ENCODE data around the gene ETV3.

The ETV3 gene

DNA sequence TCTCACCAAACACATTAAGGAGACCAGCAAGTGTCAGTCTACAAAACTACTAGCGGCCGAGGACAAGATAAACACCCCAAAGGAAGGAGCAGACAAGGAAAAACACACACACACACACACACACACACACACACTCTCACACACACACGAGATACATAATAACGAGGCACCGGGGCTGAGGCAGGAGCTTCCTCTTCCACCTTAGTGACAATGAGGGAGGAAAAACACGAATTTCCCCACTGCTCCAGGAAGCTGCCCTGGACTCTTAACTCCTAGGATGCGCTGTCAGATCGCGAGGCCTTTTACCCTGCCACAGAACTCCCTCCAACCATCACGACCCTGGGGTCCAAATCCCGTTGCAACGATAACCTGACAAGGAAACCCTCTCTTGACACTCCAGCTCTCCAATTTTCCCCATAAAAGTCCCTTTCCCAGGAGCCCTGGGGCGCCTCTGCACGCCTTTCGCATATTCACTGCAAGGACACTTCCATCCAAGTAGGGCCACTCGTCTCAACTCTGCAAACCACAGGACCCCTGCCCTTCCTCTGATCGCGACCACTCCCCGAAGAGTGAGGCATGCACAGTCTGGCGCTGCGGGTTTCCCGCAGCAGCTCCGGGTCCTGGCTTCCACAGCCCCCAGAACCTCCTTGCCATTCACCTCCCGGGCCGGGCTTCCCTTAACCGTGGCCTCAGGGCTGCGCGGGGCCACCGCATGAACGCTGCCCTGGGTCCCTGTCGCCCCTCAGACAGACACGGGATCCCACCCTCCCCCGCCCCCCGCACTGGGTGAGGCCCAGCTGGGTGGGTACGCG lies 581 bp downstream of the ETV3 start:
- no peak for DNase-seq

DNA sequence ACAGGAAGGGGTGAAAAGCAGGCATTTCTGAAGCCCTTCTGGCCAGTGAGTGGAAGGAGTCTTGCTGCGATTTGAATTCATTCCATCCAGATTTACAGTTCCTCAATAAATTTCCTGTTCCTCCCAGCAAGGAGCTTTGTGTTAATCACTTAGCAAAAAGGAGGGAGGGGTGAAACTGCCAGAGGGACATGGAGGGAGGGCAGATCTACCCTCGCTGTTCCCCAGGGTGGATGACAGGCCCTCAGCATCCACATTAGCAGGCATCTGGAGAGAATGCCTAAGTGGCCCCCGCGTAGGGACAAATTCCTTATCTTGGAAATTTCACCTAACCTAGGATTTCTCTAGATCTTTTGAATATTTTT lies 1.2 kb downstream of the ETV3 start:
- DNase-seq = no peak

DNA sequence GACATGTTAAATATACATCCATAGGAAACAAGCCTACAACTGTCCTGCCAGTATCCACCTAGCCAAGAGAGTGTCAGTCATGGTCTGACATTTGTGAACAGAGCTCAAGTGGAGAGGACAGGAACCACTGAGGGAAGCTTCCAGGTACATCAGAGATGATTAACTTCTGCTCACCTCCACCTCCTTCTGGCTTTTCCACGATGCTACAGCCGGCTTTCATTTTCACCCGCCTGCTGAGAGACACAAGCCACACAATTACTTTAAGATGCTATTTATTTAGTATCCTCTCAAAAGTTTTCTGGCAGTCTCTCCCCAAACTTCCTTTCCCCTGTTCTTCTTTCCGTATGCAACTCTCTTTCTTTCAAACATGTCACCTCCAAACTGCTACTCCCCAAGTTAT lies 2.1 kb downstream of the ETV3 start:
- DNase-seq = no peak

DNA sequence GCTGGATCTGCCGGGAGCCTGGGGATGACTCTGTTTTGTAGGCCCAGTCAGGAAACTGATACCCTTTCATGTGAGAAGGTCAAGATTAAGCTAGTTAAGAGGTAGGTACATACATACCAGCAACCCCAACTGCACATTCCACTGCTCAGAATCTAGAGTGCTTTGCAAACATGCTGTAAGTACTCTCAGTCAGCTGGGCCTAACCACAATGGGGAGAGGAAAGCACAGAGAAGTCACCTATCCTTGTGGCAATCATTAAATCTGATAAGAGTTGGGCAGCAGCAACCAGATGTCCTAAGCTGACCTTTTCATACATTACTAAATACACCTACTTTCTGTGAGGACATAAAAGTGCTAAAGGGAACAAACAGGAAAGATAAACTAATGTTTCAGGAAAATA lies 2.5 kb downstream of the ETV3 start:
- no peak for DNase-seq

DNA sequence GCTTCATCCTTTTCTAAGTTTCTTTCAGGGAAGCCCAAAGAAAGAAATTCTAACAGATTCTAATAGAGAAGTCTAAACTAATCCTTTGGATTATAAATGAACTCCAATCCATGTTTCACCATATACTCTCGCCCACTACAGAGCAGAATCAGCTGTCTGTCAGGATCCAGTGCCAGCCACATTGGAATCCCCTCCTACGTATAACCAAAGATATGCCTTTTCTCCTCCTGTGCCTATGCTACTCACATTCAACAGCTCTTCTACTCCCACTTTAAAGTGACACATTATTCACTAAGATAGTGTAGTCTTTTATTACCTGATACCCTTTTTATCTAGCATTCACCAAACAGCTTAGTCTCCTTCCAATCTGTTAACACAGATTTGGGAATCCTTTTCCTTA lies 3.1 kb downstream of the ETV3 start:
- no peak for DNase-seq

DNA sequence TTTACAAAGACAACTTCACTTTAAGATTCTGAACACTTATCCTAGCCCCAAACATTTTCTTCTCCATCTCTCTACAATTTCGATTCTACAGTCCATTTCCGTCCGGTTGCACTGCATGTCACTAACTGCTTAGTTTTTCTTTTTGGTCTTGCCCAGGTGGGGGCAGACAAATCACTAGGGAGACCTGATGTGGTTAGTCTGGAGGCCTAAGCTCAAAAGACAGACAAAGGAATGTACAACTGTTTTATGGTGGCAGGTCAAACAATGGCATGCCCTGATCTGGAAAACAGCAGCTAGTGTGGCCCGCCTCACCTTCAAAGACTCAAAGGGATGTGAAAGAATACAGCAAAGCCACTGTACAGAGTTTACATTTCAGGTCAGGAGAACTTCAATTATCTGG lies 3.8 kb downstream of the ETV3 start:
- DNase-seq = no peak

DNA sequence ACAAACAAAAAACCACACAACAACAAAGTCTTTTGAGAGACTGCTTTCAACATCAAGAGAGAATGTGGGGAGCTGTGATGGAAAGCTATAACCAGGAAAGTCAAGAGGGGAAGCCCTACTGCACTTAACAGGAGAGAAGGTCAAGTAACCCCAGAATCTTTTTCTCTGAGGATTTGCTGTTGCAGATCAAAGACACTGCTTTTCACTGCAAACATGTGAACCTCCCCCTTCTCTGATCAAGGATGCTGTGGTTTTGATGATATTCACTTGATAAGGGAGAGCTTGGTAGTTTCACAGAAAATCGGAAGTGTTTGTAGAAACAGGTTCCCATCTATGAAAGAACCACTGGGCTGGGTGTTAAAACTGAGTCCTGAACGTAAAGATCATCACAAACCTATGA lies 4.8 kb downstream of the ETV3 start:
- DNase-seq = no peak

DNA sequence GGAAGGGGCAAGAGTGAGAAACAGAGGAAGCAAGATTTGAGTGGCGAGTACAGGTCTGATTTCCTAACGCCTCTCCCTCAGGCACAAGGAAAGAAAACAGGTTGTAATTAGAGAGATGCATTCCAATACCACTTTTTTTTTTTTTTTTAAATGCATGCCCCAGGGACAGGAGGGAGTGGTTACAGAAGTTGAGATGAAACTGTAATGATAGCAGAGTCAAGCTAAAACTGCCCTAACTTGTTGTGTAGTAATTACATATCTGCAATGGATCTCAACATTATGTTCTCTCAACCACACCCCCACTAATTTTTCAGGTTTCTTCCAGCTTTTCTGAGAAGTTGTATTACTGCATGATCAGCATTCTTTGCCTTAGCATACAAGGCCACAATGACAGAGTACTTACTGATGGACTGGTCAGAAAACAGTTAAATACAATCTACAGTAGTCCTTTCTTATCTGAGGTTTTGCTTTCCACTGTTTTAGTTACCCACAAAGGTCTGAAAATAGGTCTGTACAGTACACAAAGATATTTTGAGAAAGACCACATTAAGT lies 5.5 kb downstream of the ETV3 start:
- DNase-seq = no peak

DNA sequence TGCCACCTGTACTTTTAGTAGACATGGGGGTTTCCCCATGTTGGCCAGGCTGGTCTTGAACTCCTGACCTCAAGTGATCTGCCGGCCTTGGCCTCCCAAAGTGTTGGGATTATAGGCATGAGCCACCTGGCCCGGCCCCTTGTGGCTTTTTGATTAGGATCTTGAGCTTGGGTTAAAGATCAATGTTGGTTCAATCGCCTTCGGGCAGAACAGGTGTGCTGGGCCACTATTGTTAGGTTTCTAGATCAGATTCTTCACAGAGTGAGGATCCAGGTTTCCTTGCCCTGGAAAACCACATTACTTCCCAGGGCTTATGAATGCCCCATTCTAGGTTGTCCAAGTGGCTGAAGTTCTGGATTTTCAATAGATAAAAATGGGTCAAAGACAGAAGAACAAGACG lies 6.1 kb downstream of the ETV3 start:
- DNase-seq = no peak

DNA sequence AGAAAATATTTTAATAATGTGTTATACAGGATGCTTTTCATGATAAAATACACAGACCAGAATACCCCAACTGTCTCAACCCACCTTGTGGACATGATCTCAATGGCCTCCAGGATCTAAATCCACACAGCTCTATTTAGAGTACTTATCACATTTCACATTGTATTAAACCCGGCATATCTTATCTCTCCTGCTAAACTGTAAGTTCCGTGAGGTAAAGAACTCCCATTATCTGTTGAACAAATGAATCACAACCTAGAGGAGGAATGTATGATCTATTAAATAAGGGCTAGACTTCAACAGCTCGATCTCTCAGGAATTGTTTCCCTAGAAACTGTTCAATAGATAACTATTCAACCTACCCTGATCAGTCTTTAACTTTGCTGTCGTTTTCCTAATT lies 6.9 kb downstream of the ETV3 start:
- no peak for DNase-seq

DNA sequence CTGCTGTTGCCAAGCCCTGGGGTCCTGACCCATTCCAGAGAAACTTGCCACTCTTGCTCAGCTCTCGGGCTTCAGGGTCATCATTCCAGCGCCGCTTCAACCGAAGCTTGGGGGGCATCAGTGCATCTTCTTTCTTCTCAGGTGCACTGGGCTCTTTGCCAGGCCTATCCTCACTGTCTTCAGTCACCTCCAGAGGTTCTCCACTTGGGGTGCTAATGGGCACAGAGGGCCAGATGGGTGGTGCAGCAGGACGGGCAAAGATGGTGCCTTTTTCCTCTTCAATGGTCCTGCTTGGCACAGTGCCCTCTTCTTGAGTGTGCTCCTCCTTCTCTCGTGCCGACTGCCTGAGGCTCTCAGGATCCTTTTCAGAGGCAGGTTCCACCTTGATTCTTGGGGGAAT lies 13.3 kb downstream of the ETV3 start:
- DNase-seq = no peak

DNA sequence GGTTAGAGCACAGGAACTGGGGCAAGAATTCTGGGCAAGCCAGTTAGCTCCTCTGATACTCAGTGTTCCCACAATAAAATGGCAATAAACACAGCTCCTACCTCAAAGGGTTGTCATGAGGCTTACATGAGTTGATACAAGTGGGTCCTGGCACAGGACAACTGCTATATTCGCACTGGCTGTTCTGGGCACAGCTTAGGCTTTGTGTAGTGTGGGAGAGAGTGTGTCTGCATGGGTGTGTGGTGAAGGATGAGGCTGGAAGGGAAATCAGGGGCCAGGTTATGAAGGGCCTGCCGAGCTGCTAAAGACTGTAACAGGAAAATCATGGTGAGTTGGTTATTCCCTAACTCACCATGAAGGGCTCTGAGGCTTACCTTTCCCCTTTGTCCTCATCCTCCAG lies 18.7 kb downstream of the ETV3 start:
- DNase-seq = no peak

DNA sequence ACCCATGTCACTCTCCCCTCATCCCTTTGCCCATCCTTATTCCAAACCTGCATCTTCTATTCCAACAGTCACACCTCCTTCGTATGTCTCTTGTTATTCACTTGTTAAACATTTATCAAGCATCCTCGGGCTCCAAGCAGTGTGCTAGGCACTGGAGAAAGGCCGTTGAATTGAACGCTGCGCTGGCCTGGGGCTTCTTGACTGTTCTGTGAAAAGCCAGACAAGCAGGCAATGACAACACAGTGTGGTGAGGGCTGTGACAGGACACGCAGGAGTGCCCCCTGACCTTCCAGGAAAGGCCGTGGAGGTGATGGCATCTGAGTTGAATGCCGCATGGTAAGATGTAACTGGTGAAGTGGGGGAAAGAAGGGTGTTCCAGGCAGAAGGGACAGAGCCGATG lies 19.2 kb downstream of the ETV3 start:
- DNase-seq = no peak

DNA sequence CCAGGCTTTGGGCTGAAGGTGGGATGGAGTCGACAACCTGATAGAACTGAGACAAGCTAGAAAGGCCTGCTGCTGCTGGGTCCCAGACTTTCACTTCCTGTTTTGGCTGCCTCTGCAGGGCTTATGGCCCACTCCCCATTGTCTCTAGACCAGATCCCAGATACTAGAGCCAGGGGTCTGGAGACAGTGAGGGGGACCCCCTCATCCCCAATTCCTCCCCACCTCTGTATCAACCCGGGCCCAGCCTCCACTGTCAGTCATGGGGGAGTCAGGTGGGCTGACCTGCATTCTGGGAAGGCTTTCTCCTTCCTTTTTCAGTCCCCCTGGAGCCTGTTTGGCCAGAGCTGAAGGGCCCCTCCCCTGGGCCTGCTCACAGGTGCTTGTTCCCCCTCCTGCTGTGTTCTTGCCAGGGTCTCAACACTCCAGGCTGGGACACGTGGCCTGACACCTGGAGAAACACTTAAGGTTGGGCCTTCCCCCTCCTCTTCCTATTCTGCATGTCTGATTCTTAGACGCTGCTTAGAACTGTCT lies 20.6 kb downstream of the ETV3 start:
- DNase-seq = peak; percentile 46

DNA sequence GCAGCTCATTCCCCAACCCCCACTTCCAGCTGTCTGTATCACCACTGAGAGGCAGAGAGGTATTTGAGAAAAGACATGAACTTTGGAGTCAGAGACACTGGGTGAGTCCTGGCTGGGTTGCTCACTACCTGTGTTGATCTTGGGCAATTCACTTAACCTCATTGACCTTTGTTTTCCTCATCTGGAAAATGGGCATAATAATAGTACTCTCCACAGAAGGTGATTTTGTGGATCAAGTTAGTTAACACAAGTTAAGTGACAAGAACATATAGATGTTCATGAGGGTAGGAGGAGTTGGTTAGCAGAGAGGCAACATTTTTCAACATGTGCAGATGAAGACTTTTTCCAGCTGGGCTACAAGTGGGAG lies 21.5 kb downstream of the ETV3 start:
- DNase-seq = no peak

DNA sequence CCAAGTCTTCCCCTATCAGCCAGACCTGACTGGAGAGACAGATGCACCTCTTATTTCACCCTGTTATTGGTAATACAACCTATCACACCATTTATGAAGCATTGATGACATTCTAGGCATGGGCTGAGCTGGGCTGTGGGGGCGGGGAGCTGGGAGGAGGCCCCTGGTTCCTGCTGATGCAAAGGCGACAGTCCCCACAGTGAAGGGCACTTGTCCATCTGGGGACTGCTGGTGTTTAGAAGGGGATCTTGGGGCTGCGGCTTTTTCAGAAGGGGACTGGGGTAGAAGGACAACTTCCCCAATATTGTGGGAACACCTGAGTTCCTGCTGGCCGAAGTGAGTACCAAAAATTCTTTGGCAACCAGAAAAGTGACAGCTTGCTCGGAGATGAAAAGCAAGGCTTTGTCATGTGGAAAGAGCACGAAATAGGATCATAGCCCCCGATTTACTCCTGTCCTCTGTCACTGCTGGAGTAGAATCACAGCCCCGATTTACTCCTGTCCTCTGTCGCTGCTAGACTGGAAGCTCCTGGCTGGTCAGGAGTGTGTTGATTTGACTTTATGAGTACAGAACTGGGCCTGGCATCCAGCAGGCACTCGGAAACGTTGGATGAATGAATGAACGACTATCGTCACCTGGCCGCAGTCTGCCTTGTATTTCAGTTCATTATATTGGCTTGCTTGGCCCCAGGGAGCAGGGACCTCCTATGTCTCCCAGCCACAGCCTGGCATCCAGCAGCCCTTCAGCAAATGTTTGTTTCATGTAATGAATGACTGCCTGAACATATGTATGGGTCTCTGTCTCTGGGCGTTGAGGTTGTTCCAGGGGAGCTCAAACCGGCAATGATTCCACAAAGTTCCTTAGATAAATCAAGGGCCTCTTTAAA lies 22.1 kb downstream of the ETV3 start:
- DNase-seq = no peak

DNA sequence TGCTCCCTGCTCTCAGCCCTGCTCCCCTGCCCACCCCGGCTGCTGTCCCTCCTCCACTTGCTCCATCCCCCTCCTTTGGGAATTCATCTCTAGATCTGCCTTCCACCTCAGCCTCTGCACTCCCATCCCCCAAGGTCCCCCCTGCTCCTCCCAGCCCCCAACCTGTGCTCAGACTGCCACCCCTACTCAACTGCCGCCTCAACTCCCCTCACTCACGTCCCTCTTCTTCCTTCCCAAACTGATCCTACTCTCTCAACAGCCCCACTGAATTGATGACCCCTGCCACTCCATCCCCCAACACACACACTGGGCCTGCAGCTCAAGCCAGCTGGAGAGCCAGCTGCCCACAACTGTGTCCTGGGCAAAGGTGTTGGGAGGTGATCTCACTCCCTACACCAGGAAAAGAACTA lies 22.8 kb downstream of the ETV3 start:
- no peak for DNase-seq

DNA sequence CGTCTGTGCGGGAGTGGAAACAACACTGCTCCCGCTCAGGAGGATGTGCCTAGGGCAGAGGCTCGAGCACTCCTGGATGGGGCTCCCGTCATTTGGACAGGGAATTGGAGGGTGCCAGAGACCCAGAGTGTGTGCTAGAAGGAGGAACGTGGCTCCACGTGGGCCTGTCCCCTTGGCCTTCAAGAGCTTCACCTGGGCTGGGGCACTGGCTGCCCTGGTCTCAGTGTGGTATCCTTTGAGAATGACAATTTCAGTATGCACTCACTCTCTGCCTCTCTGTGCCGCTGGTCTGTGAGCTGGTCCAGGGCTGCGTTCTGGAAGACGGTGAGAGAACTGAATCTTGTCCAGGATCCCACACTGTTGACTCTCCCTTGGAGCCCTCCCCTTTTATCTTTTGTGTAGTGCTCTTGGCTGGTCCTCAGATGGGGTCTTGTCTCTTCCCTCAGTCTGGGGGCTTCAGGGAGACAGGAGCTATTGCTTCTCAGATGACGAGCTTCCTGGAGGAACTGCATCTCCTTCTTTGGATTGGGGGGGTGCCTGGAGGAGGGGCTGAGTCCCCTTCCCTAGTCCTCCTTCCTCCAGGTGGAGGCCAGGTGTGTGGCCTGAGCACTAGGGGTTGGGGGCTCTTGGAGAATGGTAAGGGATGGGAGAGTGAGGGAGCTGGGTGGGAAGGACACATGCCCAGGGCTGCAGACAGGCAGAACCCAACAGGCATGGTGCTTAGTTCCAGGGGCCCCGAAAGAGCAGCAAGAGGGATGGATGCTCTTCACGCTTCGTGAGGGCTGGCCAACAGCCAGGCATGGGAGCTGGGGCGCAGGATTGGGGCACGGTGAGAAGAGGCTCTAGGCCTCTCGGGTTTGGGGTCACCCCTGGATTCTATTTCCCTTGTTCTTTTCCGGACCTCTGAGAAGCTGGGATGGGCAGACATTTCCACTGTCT lies 23.7 kb downstream of the ETV3 start:
- no peak for DNase-seq

DNA sequence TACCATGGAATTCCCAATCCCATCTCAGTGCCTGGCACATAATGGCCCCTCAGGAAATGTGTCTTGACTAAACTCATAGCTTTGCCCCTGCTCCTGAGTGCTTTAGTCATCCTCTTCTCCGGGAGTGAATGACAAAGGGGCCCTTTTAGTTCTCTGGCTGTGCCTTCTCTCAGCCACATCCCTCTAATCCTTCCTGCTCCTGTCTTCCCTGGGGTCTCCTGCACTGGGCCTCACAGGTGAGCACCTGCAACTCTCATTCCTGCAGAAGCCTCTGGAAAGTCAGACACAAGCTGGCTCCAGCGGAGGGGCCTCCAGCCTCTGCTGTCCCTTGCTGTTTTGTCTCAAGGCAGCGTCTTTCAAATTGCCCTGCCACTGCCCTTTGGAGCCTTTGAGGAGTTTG lies 24.6 kb downstream of the ETV3 start:
- DNase-seq = no peak

DNA sequence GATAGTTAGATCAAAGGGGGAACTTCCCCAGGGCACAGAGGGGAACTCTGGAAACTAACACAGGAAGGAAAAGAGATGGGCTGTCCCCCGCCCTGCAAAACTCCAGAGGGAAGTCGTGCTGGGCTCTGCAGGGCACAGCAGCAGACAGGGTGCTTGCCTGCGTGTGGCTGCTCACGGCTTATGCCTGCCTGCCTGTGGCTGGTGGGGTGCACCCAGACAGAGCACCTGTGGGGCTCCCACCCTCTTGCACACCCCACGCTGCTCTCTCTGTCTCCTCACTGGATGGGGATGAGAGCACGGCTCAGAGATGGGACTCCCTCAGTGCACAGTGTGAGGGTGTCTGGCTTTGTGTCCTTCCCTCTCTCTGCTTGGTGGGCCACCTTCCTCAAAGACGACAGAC lies 25.1 kb downstream of the ETV3 start:
- DNase-seq = no peak

DNA sequence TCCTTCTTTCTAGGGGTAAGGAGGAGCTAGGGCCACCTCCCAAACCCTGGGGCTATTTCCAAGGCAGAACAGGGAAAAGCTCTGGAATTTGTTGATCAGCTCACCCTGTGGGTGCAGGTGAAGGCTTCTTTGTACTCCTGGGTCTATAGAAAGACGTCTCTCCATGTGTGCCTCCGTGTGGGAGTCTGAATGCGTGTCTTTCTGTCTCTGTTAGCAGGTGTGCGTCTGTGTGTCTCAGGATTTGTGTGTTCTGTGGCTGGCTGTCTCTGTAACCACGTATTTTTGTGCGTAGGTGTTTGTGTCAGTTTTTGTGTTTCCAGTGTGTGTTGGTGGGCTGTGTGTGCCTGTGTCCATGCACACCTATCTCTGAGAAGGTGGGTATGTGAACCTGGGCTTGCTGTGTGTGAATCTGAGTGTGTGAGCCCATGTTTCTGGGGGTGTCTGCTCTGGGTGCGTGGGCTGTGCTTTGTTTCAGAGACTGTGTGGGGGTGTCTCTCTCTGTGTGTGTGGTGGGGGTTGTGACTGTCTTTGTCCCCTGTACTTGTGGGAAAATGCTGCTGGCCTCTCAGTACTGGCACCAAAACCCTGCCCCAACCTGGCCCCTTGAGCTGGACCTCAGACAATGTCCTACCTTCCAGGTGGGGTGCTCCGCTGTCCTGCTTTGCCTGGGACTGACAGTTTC lies 25.9 kb downstream of the ETV3 start:
- no peak for DNase-seq

Measured in NCI-H345 (cell line).